GM23248 (cell line): ENCODE measurements around the gene ZBTB20.

Source experiments
- EZH2 ChIP-seq: fragments of 200-600 bp; sonication (generic); IDR thresholded peaks from 2 replicates; pipeline ENCODE4 v1.6.1; 2018; ENCODE audit warnings: antibody characterized with exemption, mild to moderate bottlenecking; ENCODE audit not compliant: insufficient read depth, poor library complexity, severe bottlenecking
- EZH2phosphoT487 ChIP-seq: fragments of 200-600 bp; sonication (generic); IDR thresholded peaks from 2 replicates; pipeline ENCODE4 v1.6.1; 2018; ENCODE audit warnings: antibody characterized with exemption, moderate library complexity, mild to moderate bottlenecking, low read depth; ENCODE audit not compliant: insufficient read depth

- TF ChIP-seq EZH2 (no peak), EZH2phosphoT487 (no peak)
Measured at GRCh38 chr3:115062009-115062408, 85.1 kb downstream of the ZBTB20 start.
